OCI-LY7 (cell line): Measurements from ENCODE around the gene MMP15.

Experiments used
- EZH2phosphoT487 ChIP-seq: fragments of 200-600 bp; sonication (generic); IDR thresholded peaks from 2 replicates; pipeline ENCODE4 v1.6.1; 2018; ENCODE audit warnings: low read depth, borderline replicate concordance, mild to moderate bottlenecking, mixed run types, antibody characterized with exemption, low read length, moderate library complexity, mixed read lengths
- TF ChIP-seq, protein P1 (sequence below): fragments of 200-600 bp; sonication (generic); conservative IDR thresholded peaks from 2 replicates; pipeline ENCODE4 v1.5.1; 2014; ENCODE audit warnings: mild to moderate bottlenecking, antibody characterized with exemption, low read length, moderate library complexity, mixed read lengths

DNA sequence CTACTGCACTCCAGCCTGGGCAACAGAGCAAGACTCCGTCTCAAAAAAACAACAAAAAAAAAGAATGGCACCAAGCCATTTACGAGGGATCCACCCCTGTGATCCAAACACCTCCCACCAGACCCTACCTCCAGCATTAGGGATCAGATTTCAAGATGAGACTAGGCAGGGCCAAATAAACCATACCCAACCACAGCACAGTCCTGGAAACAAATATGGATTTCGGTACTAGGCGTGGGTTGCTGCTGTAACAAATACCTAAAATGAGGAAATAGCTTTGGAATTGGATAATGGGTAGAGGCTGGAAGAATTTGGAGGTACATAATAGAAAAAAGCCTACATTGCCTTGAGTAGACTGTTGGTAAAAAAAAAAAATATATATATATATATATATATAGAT lies 49.1 kb downstream of the MMP15 start:
- TF ChIP-seq, protein P1, sequence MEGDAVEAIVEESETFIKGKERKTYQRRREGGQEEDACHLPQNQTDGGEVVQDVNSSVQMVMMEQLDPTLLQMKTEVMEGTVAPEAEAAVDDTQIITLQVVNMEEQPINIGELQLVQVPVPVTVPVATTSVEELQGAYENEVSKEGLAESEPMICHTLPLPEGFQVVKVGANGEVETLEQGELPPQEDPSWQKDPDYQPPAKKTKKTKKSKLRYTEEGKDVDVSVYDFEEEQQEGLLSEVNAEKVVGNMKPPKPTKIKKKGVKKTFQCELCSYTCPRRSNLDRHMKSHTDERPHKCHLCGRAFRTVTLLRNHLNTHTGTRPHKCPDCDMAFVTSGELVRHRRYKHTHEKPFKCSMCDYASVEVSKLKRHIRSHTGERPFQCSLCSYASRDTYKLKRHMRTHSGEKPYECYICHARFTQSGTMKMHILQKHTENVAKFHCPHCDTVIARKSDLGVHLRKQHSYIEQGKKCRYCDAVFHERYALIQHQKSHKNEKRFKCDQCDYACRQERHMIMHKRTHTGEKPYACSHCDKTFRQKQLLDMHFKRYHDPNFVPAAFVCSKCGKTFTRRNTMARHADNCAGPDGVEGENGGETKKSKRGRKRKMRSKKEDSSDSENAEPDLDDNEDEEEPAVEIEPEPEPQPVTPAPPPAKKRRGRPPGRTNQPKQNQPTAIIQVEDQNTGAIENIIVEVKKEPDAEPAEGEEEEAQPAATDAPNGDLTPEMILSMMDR, result no peak
- TF ChIP-seq EZH2phosphoT487, result no peak
